CD4-positive, alpha-beta T cell treated with Interferon gamma for 1 hour (primary cell): ENCODE measurements around the gene CCDC160.
A peak's percentile ranks its signal among the peaks of the same experiment; 100 is the strongest.
"Not testable (repeated sequence)": the region's sequence is repeated elsewhere in the genome, so short reads cannot be mapped to it uniquely, and the experiment has no call there.

Experiments
- DNase-seq: peaks from one replicate; pipeline ENCODE4 v3.0.0-alpha.2; 2020

Gene CCDC160

DNA sequence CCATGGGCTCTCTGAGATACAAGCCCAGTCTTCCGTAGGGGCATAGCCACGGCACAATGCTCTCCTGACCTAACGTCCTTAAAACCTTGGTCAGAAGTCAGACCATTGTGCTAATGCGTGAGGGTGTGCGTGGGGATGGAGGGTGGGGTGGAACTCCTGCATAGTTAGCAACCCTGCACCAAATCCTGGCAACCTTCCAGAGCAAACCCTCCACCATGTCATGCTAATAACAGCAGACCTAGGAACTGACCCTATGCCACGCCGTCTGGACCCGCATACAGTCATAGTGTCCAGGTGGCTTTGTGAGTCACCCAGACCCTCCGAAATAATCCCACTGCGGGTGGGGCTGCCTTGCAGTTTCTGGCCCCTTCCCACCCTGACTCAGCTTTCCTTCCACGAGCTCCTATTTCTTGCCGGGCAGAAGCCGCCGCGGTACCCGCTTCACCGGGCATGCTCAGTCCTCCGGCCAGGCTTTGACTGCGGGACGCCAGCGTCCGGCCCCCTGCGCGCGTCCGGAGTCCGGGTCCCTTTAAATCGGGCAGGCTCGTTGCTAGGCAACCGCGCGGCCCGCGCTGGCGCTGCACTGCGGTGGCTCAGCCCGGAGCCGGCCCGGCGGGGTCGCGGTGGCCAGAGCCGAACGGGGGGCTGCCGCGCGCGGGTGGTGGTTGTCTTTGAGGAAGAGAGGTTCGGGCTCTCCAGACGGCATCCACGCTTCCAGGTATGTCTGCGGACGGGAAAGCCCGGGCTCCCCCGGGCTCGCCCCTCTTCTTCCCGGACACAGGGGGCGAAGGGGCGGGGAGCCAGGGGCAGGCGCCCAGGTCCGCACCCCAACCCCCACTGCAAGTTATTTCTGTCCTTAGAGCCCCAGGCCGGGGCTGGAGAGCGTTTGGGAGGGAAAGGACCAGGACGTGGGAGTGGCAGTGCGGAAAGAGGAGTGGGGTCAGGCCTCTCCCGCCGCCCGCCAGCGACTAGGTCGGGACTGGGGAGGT lies at the start of gene CCDC160:
TSS of gene CCDC160 (plus strand) at position 557 of the 989 bp plus-strand sequence. CDS start 7,619 bp downstream, outside the sequence.
- DNase-seq = no peak

DNA sequence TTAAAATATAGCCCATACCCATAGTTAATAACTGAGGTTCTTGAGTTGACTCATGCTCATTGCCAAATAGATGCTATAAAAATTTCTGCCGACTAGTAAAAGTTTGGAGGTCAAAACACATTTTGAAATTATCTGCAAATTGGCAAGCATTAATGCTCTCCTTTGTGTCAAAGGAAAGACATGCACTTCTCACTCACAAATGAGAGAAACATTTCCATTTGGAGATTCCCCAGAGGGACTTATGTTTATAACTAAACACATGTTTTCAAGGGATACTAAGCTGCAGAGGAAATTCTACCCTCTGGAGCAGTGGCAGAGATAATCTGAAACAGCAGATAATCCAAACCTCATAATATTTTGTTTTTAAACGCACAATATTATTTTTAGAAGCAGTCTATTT lies 45.7 kb upstream of the CCDC160 start:
- no peak for DNase-seq

DNA sequence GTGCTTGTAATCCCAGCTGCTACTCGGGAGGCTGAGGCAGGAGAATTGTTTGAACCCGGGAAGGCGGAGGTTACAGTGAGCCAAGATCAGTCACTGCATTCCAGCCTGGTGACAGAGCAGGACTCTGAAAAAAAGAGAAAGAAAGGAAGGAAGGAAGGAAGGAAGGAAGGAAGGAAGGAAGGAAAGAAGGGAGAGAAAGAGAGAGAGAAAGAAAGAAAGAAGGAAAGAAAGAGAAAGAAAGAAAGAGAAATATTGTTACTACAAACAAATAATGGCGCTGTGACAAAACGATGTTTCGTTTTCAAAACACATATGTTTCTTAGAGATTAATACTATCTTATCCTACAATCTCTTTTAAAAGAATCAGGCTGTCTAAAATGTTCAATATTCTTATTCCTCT lies 42.1 kb upstream of the CCDC160 start:
- DNase-seq = no peak

DNA sequence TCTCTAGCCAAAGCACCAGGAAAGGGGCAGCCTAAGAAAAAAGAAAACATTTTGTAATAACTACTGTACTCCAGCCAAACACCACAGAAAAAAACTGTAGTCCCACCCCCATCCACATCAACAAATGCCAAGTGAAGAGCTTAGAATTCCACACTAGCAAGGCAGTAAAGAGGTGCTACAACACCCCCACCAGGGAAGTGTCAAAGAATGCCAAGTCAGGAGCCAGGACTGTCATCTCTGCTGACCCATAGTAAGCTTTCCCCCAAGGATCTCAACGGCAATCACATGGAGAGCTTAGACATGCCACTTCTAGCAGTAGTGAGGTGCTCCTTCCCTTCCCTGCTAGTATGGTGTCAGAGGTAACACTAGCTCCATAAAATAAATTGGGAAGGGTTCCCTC lies 34.4 kb upstream of the CCDC160 start:
- no peak for DNase-seq

DNA sequence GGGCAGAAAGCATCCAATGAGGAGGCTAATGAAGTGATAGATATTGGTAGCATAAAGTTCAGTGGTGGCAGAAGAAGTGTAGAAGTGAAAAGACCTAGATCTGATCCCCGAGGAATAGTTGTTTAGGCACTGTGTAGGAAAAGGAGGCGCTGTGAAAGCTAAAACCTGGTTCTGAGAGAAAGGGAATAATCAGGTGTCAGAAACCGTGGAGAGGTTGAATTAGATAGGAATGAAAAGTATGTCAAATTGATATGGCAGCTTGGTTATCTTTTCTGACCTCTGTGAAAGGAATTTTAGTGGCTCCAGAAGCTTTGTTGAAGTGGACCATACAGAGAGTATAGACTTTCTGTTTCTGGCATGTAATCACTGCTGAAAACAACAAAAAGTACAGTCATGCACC lies 30.8 kb upstream of the CCDC160 start:
- no peak for DNase-seq

DNA sequence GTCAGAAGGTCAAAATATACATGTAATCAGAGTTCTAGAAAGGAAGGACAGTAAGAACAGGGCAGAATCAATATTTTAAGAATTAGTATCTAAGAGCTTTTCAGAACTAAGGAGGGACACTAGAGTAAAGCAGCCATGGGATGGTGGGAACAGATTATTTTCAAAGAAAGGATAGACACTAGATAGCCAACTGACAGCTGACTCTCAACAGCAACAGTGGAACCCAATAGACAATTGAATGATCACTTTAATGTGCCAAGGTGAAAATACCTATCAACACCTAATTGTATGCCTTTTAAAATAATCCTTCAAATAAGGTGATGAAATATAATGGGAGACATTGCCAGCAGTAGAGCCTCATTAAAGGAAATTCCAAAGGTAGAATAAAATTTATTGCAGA lies 26.5 kb upstream of the CCDC160 start:
- no peak for DNase-seq

DNA sequence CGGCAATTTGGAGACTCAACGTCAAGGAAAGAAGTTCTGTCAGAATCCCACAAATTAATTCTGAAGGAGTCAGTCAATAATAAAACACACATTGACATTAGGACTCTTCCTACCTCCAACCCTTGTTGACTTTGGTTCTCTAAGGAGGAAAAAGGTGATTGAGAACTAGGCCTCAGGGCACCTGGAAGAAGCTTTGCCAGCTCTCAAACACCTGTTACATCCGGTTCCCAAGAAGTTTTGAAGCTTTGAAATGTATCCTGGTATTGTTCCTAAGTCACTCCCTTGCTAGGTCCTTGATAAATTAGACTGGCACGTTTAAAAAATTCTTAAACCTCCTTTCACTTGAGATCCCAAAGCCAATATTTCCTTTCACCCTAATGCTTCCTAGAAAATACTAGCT lies 1.7 kb upstream of the CCDC160 start:
- DNase-seq = no peak

DNA sequence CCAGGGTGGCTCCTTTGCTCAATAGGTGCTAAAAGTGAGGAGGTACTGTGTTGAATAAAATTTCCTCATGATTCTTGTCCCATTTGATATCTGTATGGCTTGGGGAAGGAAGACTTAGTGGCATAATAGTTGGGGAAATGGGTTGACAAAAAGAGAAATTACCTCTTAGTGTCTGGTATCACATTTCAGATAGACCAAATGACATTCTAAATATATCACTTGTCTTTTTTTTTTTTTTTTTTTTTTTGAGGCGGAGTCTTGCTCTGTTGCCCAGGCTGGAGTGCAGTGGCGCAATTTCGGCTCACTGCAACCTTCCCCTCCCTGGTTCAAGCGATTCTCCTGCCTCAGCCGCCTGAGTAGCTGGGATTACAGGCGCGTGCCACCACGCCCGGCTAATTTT lies 1.2 kb downstream of the CCDC160 start:
- not testable (repeated sequence) for DNase-seq

DNA sequence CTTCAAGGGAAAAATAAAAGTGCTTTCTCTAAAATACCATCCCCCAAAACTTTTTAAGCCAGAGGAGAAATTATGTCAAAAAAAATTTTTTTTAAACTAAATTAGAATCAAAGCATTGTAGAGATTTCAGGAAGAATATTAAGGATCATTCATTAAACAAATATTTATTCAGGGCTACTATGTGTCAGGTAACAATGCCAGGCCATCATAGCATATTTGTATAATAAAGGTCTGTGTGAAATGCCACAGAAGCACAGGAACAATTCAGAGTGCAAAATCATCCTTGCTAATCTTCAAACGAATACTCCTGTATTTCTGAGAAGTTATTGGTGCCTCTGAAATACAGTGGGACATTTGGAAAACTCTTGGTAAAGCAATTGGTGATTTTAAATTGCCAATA lies 2.0 kb downstream of the CCDC160 start:
- DNase-seq = no peak

DNA sequence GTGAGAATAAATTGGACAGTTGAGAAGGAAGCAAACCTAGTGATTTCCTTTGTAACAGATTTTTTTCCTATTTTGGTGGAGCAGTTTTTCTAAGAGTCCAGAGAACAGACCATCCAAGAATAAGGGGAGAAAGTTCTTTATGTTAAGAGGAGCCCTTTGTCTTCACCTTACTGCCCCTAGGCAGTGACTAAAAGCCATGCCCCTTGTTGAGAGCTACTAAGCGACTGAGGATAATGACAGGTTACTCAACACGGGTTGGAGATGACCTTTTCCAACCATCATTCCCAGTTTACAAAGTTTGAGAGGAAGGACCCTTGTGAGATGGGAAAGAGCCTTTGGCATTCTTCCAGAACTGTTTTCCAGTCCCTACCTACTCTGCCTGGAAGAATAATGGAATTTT lies 3.2 kb downstream of the CCDC160 start:
- no peak for DNase-seq

DNA sequence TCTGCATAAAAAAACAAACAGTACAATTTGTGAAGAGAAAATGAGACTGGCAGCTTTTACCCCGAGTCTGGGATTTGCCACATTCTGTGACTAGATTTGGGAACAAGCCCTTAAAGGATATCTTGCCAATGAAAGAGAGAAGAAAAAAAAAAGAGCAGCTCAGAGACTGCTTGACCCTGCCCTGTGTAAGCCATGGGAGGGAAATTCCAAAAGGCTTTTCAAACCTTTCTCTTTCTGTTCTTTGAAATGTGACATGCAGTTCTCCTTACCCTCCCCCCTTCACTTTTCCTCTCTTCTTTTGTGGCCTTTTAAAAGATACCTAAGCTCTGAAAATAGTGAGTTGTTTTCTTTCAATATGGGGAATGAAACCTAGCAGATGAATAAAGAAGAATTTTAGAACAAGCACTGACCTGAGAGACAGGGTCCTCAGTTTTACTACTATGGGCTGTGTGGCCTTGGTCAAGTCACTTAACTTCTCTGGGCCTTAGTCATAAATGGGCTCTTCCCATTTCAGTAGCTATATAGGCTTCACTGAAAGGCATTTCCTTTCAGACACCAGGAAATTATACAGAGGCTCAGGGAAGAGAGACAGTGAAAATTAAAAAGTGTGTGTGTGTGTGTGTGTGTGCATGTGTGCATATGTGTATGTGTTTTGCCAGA lies 5.1 kb downstream of the CCDC160 start:
- DNase-seq = no peak

DNA sequence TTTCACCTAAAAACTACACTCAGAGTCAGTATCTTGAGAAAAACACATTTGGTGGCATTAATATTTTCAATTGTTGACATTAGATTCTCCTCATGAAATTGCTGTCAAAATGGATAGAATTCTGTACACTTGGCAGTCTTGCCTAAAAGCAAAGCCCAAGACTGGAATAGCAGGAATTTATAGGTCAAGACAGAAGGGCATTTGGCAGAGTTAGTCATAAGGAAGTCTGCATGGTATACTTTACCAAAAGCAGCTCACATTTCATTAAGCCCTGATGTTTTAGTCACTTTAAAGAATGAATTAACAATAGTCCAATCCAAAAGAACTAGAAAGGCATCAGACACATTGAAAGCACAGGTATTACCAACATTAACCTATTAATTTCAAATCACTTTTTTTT lies 7.1 kb downstream of the CCDC160 start:
- no peak for DNase-seq

DNA sequence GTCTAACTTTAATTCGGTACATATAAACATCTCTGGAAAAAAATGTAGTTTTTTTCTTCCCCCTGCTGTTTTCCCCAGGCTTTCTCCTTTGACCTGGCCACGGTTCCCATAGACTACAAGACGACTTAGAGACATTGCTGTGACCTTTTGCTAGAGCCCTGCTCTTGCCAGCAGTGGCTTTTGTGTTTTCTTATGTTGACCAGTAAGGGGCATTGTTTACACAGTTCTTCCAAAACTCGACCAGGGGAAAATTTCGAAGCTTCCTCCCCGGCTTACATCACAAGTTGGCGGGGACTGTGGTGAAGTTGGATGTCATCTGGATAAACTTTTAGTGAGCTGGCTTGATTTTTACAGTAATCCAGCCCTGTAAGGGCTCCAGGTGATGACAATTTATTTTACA lies 9.3 kb downstream of the CCDC160 start:
- no peak for DNase-seq

DNA sequence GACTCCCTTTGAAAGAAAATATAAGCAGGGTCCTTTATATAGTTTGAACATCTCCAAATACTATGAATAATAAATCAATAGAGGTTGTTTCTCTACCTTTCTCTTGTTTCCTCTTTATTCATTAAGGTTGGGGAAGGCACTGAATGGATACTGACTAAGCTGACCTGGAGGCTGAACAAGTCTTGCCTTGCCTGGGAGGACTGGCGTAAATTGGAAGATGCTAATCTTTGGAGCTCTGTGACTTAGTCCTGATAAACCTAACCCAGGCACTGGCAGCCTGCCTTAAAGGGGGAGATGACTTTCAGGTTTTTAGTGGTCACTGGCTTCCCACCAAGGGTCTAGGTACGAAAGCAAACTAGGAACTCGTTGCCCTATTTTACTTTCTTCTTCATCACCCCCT lies 10.5 kb downstream of the CCDC160 start:
- no peak for DNase-seq

DNA sequence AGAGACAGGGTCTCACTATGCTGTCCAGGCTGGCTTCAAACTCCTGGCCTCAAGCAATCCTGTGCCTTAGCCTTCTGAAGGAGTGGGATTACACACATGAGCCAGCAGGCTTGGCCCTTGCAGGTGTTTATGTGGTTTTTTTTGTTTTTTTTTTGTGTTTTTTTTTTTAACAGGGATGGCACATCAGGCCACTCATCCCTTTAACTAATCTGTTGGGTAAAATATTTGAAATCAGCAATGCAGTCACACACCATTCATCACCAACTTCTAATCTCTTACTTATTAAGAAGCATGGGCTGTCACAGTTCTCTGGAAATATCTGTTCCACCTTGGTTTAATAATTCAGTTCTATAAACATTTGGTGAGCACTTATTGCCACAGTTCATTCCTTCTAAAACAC lies 12.3 kb downstream of the CCDC160 start:
- no peak for DNase-seq

DNA sequence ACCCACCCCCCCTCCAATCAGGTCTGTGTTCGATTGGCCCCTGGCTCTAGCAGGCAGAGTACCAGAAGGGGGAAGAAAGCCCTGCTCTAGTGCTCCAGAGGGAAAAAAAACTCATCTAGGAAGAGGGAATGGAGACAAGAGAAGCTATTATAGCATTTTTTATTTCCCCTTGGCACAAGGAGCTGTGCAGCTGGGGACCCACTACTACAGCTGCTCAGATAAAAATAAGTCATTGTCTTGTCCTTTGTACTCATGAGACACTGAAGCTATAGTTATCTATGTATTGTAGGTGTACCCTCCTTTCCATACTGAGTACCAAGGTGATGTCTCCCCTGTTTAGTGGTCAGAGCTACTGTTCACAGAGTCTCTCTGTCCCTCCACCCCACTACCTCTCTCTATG lies 14.3 kb downstream of the CCDC160 start:
- no peak for DNase-seq

DNA sequence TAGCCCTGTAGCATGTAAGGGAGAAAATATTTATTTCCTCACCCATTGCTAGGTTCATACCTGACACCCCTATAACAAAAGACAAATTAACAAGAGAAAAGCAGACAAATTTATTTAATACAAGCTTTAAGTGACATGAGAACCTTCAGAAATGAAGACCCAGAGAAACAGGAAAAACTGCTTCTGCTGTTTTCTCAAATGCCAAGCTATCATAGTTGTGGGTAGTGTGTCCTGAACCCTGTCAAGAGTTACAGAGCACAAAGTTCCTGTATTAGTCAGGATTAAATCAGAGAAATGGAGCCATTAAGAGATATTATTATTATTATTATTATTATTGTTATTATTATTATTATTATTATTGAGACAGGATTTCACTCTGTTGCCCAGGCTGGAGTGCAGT lies 17.5 kb downstream of the CCDC160 start:
- no peak for DNase-seq

DNA sequence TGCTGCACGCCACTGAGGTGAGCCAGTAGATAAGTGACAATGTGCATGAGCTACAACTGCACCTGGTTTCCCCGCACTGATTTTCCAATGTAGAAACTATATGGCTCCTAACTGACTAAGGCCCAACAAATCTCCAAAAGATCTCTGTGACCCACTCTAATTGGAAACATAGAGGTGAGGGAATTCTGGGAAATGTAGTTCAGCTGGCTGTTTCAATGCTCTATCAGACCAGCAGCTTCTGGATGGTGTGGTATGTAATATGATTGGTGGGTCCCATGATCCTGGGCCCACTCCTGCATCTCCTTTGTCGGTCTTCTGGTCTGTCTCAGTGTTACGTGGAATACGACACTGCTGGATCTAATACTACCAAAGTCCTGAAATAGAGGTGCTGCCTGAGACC lies 18.6 kb downstream of the CCDC160 start:
- no peak for DNase-seq

DNA sequence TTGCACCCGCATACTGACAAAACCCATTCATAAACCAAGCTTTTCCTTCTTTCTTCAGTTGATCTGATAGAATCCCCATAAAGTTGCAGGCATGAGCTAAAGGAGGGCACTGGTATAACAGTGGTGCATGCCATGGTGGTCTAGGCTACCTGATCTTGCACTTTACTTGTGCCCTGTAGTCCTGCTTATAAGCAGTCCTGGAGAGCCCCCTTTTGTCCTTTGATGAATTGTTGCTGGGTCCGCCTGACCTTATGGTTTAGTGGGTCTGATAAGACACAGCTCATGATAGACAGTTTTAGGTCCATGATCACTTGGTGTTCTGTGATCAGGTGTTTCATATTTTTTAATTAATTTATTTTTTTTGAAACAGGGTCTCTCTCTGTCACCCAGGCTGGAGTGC lies 19.7 kb downstream of the CCDC160 start:
- no peak for DNase-seq

DNA sequence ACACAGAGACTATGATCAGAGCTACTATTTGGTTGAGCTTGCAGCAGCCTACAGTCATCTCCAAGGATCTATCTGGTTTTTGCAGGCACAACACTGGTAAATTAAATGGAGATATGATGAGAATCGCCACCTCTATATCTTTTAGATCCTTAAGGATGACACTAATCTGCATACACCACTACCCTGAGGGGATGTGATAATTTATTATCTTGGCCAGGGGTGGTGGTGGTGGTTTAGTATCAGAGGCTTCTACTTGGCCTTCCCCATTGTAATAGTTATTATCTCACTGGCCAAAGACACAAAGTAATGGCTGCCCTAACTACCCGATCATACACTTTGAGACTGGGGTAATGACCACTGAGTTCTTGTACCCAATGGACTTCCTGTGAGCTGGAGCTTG lies 21.2 kb downstream of the CCDC160 start:
- DNase-seq = no peak

DNA sequence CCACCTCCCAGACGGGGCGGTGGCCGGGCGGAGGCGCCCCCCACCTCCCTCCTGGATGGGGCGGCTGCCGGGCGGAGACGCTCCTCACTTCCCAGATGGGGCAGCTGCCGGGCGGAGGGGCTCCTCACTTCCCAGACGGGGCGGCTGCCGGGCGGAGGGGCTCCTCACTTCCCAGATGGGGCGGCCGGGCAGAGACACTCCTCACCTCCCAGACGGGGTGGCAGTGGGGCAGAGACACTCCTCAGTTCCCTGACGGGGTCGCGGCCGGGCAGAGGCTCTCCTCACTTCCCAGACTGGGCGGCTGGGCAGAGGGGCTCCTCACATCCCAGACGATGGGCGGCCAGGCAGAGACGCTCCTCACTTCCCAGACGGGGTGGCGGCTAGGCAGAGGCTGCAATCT lies 49.0 kb downstream of the CCDC160 start:
- DNase-seq = peak; percentile 1

DNA sequence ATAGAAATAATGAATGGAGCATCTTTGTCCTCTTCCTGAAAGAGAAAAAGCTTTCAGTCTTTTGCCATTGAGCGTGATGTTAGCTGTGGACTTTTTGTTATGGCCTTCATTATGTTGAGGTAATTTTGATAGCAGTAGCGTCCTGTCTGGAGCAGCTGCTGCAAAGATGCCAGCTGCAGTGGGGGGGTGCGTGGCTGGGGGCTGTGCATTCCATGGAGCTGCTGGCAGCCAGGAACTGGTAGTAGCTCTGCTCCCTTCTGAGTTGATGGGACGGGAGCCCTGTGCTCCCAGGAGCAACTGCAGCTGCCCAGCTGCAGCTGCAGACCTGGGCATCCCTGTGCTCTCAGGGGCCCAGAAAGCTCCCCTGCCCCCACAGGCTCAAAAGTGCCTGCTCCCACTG lies 50.4 kb downstream of the CCDC160 start:
- DNase-seq = no peak

DNA sequence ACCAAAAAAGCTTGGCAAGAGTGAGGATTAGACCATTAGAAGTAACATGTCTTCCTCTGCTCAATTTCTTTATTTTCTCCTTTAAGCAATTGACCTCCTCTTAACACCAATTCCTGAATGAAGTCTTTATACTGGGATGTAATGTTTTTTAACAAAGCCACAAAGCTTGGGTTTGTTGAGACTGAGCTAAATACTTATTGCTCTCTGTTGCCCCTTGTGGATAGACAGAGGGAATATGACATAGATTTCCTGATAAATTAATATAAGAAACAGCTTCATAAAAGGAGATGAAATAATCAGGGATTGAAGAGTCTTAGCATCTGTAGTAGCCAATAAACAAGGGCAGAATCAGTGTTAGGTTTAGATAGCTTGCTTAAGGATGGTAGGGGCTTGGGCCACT lies 57.6 kb downstream of the CCDC160 start:
- DNase-seq = no peak
